Fibroblast of lung (primary cell): ENCODE results near the gene SHISA5. TPM values are rescaled to one million over a fixed set of nuclear protein-coding genes. Genes with fewer than 3 reads are reported as not detected.
A peak's percentile ranks its signal among the peaks of the same experiment; 100 is the strongest.

ENCODE experiments used
- DNase-seq, 2 donors: peaks; one replicate each; pipeline versions ENCODE4 v3.0.0 to v3.0.0-alpha.2; 2010; ENCODE audit warnings: low read depth in 2 of 2
- H2AFZ ChIP-seq: 2 replicates; pipeline ENCODE4 v1.5.1; 2012; ENCODE audit warnings: low read length, control low read depth, inconsistent platforms
- H3K27ac ChIP-seq: 2 replicates; pipeline ENCODE4 v1.5.1; 2011; ENCODE audit warnings: low read length, control low read depth; ENCODE audit not compliant: insufficient read depth
- H3K27me3 ChIP-seq: 2 replicates; pipeline ENCODE4 v1.5.1; 2011; ENCODE audit warnings: mild to moderate bottlenecking, low read length; ENCODE audit not compliant: control insufficient read depth, insufficient read depth
- H3K36me3 ChIP-seq: 2 replicates; pipeline ENCODE4 v1.5.1; 2011; ENCODE audit warnings: low read length; ENCODE audit not compliant: control insufficient read depth, insufficient read depth
- H3K4me1 ChIP-seq: 2 replicates; pipeline ENCODE4 v1.5.1; 2011; ENCODE audit warnings: low read length; ENCODE audit not compliant: control insufficient read depth, insufficient read depth; ENCODE audit errors: extremely low read depth
- H3K4me2 ChIP-seq: 2 replicates; pipeline ENCODE4 v1.5.1; 2011; ENCODE audit warnings: low read length, control low read depth; ENCODE audit not compliant: insufficient read depth; ENCODE audit errors: extremely low read depth
- H3K4me3 ChIP-seq, 4 experiments: fragments of 200-600 bp in 1 of 4; sonication (generic) in 1 of 4; replicated peaks in 1 of 4; 2 replicates each; pipeline ENCODE4 v1.5.1; 2011 to 2016; ENCODE audit warnings: low read length in 4 of 4, low read depth in 3 of 4, mild to moderate bottlenecking in 3 of 4, control low read depth in 2 of 4, inconsistent platforms in 1 of 4, mixed read lengths in 1 of 4; ENCODE audit not compliant: insufficient read depth in 1 of 4; ENCODE audit errors: control extremely low read depth in 1 of 4
- H3K79me2 ChIP-seq: 2 replicates; pipeline ENCODE4 v1.5.1; 2012; ENCODE audit warnings: mild to moderate bottlenecking, low read length, inconsistent platforms; ENCODE audit not compliant: control insufficient read depth, insufficient read depth
- H3K9ac ChIP-seq: 2 replicates; pipeline ENCODE4 v1.5.1; 2011; ENCODE audit warnings: mild to moderate bottlenecking, low read length, control low read depth; ENCODE audit not compliant: insufficient read depth
- H3K9me3 ChIP-seq: 2 replicates; pipeline ENCODE4 v1.5.1; 2012; ENCODE audit warnings: low read depth, low read length; ENCODE audit not compliant: control insufficient read depth, insufficient read depth
- H4K20me1 ChIP-seq: 2 replicates; pipeline ENCODE4 v1.5.1; 2011; ENCODE audit warnings: low read length; ENCODE audit not compliant: control insufficient read depth, insufficient read depth; ENCODE audit errors: extremely low read depth
- CTCF ChIP-seq, 2 donors: IDR thresholded peaks in 1 of 2; conservative IDR thresholded peaks in 1 of 2; 1 replicate in 1 of 2; 2 replicates in 1 of 2; pipeline ENCODE4 v1.5.1; 2011 to 2012; ENCODE audit warnings: low read length in 2 of 2, control low read depth in 1 of 2, inconsistent platforms in 1 of 2, low read depth in 1 of 2, mild to moderate bottlenecking in 1 of 2
- EZH2 ChIP-seq: IDR thresholded peaks from 2 replicates; pipeline ENCODE4 v1.5.1; 2012; ENCODE audit warnings: low read length, control low read depth, mild to moderate bottlenecking; ENCODE audit errors: missing control alignments
- polyA plus RNA-seq, 2 donors: library from polyadenylated mRNA; depleted of rRNA in 1 of 2; stranded (reverse) in 1 of 2; unstranded in 1 of 2; fragments of >200 nt; gene quantifications; 2 replicates each; pipeline ENCODE4 v1.2.1, GENCODE V29; 2011 to 2012; ENCODE audit warnings: missing spikeins in 1 of 2
- total RNA-seq: library from RNA; depleted of rRNA; stranded (reverse); fragments of >200 nt; gene quantifications from 2 replicates; pipeline ENCODE4 v1.2.1, GENCODE V29; 2014

The SHISA5 gene
- total and polyA plus RNA-seq, 2 donors (not counting 1 experiment from before 2014, with no cell fraction given): 136 to 139 TPM

DNA sequence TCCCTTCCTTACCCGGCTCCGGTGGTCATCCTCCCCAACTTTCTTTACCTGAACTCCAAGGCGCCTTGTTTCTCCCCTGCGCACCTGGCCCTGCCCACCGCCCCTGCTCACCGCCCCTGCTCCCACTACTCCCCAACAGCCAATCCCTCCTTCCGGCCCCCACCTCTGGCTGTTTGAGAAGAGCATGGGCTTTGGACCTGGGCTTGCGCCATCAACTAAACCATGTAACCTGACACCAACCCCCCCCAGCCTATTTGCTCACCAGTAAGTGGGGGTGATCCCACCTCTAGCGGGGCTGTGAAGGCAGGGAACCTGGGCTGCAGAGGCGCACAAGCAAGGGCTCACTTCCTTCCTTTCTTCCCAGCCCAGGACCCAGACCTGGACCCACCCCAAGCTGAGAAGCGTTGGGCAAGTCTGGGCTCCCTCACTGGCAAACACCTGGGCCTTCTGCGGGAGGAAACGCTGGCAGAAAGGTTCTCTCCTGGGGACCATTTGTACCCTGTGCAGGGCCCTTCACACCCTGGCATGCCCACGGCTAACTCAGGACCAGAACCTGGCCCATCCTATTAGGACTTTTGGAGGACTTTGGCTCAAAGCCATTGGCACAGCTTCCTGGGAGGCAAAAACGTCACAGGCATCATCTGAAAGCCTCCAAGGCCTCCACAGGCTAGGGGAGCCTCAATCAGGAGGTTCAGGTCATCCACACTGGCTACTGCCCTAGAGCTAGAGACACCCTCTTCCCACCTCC is 73.8 kb downstream of the SHISA5 start, which contains the start of gene PLXNB1:
Gene PLXNB1, minus strand, starts transcription at position 127 of the 748 bp plus-strand sequence. CDS start 5,475 bp downstream, outside the sequence.
- TF ChIP-seq CTCF (conservative IDR thresholded peaks at IDR 0.05 in 1 of 2, IDR thresholded peaks at IDR 0.05 in 1 of 2; ENCODE audit: low read depth in 1 of 2, low read length in 2 of 2) (no peak), EZH2 (no peak)
- Histone ChIP-seq H3K9me3 (no peaks in the 10 kb centered on the region), H3K4me3 (peak within 1 kb of the TSS; percentile 57 to 69 (median 62)), H2AFZ (peak within 1 kb of the TSS; percentile 51), H3K79me2 (no peaks in the 10 kb centered on the region), H3K4me2 (peak within 1 kb of the TSS; percentile 92), H3K4me1 (peaks cover 26% of the 10 kb centered on the region), H4K20me1 (no peaks in the 10 kb centered on the region), H3K36me3 (peaks cover 7% of the 10 kb centered on the region), H3K27me3 (no peaks in the 10 kb centered on the region), H3K9ac (peak within 1 kb of the TSS; percentile 75), H3K27ac (peak within 1 kb of the TSS; percentile 28)
- peak; percentile 78 to 83 for DNase-seq

- Histone ChIP-seq H2AFZ (peak overlapping the region; percentile 51), H3K4me2 (peak overlapping the region; percentile 92), H3K9me3 (no peaks in the 10 kb centered on the region), H3K9ac (peak overlapping the region; percentile 75), H3K36me3 (peaks cover 7% of the 10 kb centered on the region), H3K79me2 (no peaks in the 10 kb centered on the region), H3K27me3 (no peaks in the 10 kb centered on the region), H3K4me1 (peaks cover 26% of the 10 kb centered on the region), H4K20me1 (no peaks in the 10 kb centered on the region), H3K4me3 (peak overlapping the region; percentile 55 to 69 (median 58)), H3K27ac (peak overlapping the region; percentile 28)
- no peak for TF ChIP-seq CTCF (conservative IDR thresholded peaks at IDR 0.05 in 1 of 2, IDR thresholded peaks at IDR 0.05 in 1 of 2; ENCODE audit: low read depth in 1 of 2, low read length in 2 of 2)
- no peak for TF ChIP-seq EZH2
- peak; percentile 22 to 33 for DNase-seq
Observed at GRCh38 chr3:48429317-48429959, 74.5 kb downstream of the SHISA5 start.

- Histone ChIP-seq H3K4me2 (peak overlapping the region; percentile 79), H3K79me2 (no peaks in the 10 kb centered on the region), H3K9ac (peak overlapping the region; percentile 75), H2AFZ (no peak overlapping the region), H3K36me3 (peaks cover 7% of the 10 kb centered on the region), H3K9me3 (no peaks in the 10 kb centered on the region), H3K4me1 (peaks cover 19% of the 10 kb centered on the region), H3K4me3 (peak overlapping the region; percentile 57 to 69 (median 62)), H3K27ac (peak overlapping the region; percentile 28), H4K20me1 (no peaks in the 10 kb centered on the region), H3K27me3 (no peaks in the 10 kb centered on the region)
- peak; percentile 31 to 40 for DNase-seq
- TF ChIP-seq EZH2 (no peak), CTCF (conservative IDR thresholded peaks at IDR 0.05 in 1 of 2, IDR thresholded peaks at IDR 0.05 in 1 of 2; ENCODE audit: low read depth in 1 of 2, low read length in 2 of 2) (no peak)
Observed at GRCh38 chr3:48428572-48429316, 75.2 kb downstream of the SHISA5 start.
